GM21717 (cell line): ENCODE results near the gene MICU2.
A peak's percentile ranks its signal among the peaks of the same experiment; 100 is the strongest.
"Not testable (repeated sequence)": the region's sequence is repeated elsewhere in the genome, so short reads cannot be mapped to it uniquely, and the experiment has no call there.

Experiments used
- ATAC-seq: cut with Tn5 transposase; IDR thresholded peaks from one replicate; pipeline ENCODE4 v1.9.1; 2021; ENCODE audit warnings: mild to moderate bottlenecking, moderate library complexity; ENCODE audit not compliant: unreplicated experiment

The MICU2 gene

DNA sequence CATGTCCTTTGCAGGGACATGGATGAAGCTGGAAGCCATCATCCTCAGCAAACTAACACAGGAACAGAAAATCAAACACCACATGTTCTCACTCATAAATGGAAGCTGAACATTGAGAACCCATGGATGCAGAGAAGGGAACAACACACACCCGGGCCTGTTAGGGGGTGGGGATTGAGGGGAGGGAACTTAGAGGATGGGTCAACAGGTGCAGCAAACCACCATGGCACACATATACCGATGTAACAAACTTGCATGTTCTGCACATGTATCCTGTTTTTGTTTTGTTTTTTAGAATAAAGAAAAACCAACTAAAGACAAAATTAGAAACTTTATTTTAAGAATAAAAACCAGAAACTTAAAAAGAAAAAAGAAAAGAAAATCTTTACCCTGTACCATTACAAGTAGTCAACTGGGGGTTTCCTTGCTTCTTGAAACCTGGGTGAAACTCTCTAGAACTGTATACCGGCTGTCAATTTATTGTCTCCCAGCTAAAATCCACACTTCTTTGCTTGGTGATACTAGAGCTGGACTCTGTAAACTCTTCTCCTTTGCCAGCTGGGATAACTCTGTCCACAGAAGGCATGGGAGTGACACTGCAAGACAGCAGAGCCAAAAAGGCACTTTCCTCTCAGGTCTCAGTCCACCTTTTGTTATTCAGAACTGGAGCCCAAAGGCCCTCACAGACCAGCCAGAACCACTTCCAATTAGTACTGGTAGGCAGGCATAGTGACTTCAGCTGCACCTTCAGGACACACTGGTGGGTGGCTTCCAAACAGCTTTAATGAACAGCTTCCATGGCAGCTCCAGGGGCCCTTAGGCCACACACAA is 9.0 kb downstream of the MICU2 start:
- ATAC-seq: peak; percentile 47

DNA sequence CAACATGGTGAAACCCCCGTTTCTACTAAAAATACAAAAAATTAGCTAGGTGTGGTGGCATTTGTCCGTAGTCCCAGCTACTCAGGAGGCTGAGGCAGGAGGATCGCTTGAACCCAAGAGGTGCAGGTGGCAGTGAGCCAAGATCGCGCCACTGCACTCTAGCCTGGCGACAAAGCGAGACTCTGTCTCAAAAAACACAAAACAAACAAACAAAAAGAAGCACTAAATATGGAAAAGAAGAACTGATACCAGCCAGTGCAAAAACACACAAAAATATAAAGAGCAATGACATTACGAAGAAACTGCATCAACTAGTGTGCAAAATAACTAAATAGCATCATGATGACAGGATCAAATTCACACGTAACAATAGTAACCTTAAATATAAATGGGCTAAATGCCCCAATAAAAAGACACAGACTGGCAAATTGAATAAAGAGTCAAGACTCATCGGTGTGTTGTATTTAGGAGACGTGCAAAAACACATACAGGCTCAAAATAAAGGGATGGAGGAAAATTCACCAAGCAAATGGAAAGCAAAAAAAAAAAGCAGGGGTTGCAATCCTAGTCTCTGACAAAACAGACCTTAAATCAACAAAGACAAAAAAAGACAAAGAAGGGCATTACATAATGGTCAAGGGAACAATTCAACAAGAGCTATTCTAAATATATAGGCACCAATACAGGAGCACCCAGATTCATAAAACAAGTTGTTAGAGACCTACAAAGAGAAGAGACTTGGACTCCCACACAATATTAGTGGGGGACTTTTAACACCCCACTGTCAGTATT is 13.1 kb downstream of the MICU2 start:
- ATAC-seq: not testable (repeated sequence)

DNA sequence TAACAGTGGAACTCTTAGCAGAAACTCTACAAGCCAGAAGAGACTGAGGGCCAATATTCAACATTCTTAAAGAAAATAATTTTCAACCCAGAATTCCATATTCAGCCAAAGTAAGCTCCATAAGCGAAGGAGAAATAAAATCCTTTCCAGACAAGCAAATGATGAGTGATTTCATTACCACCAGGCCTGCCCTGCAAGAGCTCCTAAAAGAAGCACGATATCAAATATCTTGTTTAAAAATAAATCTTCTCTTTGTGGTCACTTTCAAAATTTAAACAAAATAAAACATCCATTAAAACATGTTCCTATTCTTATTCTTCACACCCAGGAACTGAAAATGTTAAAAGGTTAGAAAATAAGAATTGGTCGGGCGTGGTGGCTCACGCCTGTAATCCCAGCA is 13.7 kb downstream of the MICU2 start:
- ATAC-seq: no peak

DNA sequence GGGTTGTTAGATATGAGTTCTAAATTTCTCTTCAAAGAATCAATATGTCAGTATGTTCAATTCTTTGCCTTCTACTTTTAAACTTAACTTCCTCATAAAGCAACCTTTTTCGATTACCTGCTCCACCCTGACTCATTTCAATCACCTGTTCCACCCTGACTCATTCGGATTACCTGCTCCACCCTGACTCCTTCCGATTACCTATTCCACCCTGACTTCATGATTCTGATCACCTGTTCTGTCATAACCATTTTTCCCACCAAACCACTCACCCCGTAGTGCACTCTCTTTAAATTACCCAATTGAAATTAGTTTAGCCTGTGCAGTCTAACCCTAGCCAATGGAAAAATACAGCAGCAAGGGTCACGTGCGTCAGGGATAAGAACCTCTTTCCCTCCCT is 14.5 kb downstream of the MICU2 start:
- ATAC-seq: not testable (repeated sequence)

DNA sequence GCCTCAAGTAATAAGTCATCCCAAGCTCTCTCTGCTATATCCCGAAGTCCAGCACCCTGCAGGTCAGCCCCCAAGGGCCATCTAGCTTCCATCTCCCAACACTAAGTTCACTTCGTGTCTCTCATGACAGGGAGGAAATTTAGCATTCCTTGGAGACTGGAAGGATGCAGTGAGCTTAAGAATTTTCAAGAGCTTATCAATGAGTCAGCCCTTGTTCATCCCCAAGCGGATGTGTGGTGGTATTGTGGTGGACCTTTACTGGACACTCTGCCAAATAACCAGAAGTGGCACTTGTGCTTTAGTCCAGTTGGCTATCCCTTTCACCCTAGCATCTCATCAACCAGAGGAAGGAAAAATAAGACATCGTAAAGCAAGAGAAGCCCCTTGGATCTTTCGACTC is 15.6 kb downstream of the MICU2 start:
- not testable (repeated sequence) for ATAC-seq

DNA sequence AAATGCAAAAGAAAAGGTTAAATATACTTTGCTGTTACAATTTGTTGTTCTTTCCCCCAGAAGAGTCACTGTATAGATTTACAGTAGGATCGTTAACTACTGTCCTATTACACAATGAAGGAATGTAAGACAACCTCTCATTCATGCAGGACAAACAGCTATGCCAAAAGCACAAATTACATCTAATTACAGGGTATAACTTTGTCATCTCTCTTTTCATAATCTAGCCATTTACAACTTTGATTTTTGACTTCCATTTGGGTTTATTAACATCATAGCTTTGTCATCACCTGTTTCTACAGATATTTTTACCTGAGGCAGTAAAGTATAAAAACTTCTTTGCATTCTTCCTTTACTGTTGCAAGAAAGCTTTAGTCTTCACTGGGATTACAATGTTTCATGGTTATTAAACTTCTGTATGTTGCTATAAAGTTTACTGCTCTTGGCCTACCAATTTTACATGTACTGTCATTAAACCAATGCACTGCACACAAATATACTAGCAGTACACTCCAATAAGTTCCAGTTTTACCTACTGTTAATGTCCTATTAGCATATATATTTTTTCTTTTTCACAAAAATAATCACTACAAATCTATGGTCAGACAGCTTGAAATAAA is 18.9 kb downstream of the MICU2 start:
- ATAC-seq: no peak

DNA sequence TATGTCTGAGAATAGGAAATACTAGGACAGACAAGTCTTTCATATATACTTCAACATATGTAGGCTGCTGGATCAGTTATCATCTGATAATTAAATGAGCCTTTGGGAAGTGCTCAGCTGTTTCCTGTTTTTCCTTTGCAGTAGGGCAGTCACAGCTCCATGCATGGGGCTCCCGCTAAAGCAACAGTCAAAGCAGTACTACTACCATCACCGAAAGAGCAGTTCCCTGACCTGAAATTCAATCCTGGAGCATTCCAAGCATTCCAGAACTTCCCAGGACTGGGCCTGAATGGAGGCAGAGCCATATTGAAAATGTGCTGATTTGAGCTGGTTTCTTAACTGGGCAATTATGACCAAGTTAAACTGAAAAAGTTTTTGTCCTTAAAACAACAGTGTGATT is 20.5 kb downstream of the MICU2 start:
- ATAC-seq: no peak

DNA sequence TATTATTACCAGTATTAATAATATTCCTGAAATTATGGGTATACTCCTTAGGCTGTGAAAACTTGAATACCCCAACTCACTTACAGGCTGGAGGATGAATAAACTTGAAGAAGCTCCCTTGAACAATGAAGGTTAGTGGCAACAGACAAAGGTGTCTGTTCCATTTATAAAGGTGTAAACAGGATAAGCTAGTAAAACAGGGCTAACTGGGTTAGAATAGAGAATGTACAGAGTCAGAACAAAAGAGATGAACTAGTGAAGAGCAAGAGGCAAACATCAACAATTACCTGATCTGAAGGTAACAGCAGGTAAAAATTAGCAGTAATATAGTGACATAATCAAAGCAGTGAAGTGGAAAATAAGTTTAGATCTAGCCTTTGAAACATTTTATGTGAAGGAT is 23.2 kb downstream of the MICU2 start:
- no peak for ATAC-seq

DNA sequence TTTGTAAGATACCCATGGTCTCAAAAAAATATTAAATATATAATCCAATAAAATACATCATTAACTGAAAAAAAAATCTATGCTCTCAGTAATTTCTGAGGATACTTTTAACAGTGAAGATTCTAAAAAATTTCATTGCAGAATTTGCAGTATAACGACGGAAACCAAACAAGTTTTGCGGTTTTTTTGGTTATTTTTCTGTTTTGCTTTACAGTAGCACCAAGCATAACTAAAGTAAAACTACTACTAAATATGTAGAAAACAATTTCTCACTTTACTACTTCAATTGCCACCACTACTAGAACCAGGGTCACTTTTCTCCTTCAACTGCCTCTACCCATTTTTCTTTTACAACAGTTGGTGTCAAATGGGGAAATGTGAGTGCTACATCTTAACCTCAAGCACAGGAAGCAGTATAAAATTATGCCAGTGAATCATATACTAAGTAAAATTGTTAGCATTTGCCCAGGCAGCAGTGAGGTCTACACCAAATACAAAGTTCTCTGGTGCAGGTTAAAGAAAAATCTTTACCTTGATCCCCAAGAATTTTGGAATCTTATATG is 24.1 kb downstream of the MICU2 start:
- no peak for ATAC-seq

DNA sequence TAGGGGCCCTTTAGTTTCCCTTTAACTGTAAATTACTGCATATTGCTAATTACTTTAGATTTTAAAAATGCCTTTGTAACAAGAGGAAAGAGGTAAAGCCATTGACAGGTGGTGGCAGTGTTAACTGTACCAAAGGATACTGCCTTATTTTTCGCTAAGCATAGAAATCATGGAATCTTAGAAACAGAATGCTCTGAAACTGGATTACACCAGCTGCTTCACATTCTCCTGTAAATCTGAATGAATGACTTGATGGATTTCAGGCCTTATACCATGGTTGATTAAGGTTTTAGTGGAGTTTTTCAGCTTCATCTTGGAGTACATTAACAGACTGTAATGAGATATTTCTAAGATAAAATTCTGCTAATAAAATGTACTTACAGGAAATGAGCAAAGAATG is 25.2 kb downstream of the MICU2 start:
- no peak for ATAC-seq

DNA sequence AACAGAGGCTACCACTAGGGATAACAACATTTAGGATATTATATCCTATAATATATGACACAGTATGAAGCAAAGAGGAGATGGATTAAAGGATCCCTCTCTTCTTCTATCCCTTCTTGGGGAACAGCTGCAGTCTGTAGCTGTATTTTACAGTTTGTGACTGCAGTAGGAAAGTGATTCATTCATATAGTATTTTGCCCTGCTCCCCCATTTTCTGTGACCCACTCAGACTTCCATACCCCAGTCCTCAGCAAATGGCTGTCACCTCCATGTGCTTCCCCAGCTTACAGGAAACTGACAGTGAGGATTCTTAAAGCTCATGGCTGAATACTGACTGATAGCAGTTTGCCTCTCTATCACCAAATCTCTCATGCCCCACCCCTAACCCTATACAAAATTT is 27.5 kb downstream of the MICU2 start:
- no peak for ATAC-seq

DNA sequence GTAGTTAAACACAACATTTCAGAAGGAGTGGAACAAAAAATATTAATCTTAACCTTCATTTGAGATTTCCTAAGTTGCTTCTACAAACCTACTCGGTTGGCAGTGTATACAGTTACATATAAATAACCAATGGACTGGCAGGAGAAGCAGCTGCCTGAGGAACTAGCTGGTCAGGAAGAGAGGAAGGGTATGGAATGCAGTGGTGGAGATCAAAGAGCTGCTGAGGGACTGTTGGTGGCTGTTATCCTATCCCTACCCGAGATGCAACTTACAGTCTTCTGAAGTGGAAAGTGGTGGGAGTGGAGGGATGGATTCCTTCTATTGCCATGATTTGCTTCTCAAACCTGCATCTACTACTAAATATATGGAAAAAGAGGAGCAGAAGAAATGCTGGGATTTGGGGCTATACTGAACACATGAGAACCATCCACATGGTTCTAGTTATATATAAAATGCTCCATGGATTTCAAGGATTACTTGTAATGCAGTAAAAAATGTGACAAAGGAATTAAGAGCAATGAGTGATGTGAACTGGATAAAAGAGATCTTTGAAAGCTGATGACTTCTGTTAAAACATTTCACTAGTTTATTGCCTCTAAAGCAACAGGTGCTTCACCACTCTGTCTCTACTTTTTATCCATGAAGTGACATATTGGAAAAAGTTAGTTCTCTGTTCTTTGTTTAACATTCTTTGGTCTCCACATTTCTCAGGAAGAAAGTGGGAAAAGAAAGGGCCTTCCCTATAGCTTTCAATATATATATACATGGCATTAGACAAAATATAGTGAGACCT is 29.9 kb downstream of the MICU2 start:
- ATAC-seq: no peak

DNA sequence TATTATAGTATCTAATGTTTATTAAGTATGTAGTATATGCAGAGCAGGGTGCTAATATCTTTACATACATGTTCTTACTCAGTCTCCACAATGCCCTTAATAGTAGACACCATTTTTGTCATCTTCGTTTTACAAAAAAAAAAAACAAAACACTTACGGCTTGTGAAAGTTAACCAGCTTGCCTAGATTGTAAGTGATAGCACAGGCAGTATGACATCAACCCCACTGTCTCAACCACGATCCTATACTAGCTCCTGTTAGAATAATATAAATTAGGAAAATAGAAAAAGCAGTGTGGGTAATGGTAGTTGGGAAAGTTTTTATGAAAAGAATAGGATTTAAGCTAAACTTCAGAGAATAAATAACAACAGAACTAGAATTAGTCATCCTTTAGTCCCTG is 34.3 kb downstream of the MICU2 start:
- ATAC-seq: no peak

DNA sequence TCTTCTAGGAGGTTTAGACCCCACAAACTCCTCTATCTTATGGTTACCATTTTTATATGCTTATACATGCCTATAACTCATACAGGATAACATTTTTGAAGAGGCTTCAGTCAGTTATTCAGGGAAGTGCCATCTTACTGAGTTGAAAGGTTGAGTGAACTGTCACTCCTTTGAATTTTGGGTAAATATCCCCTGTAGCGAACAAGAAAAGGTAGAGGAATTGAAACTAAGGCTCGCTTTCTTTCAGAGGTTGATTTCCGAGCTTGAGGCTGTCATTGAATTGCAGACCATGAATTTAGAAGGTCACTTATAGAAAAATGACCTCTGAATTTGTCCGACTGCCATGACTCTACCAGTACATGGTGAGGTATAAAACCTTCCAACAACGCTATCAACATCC is 35.1 kb downstream of the MICU2 start:
- ATAC-seq: no peak

DNA sequence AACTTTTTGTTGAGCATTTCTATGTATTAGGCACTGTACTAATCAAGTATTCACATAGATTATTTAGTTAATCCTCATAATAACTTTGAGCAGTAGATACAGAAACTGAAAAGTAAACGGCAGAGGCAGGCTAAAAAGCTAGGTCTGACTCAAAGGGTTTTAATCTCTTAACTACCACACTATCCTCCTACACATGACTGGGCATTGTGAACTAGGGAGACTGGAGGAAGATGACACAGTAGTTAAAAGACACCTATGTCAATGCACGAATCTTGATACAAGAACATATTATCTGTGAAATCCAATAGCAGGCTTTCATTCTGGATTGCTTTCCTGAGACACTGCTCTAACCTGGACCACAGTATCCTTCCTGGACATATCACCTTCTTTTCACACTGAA is 36.3 kb downstream of the MICU2 start:
- ATAC-seq: no peak

DNA sequence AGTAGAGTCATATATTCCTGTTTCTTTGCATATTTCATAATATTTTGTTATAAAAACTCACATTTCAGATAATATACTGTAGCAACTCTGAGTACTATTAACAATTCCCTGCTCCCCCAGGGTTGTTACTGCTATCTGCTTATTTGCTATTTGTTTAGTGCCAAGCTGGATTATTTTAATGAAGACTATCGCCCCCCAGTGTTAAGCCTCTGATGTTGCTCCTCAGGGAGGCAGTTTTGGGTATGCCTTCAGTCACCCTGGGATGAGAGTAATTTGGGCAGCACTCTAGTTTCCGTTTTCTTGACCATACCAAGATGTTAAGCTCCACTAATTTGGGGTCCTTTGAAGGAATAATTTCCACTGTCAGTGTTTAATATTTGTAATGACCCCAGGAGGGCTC is 46.0 kb downstream of the MICU2 start:
- ATAC-seq: no peak

DNA sequence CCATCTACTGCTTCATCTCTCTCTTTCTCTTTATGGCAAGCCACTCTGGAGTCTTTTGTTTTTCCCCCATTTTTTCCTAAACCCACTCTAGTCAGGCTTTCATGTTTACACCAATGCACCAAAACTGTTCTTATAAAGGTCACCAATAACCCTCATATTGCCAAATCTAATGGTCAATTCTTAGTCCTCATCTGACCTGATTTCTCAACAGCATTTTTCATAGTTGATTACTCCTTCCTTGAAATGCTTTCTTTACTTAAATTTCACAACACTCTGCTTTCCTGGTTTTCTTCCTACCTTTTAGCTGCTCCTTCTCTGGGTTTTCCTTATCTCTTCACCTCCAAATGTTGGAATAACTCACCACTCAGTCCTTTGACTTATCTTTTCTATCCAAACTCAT is 47.9 kb downstream of the MICU2 start:
- no peak for ATAC-seq

DNA sequence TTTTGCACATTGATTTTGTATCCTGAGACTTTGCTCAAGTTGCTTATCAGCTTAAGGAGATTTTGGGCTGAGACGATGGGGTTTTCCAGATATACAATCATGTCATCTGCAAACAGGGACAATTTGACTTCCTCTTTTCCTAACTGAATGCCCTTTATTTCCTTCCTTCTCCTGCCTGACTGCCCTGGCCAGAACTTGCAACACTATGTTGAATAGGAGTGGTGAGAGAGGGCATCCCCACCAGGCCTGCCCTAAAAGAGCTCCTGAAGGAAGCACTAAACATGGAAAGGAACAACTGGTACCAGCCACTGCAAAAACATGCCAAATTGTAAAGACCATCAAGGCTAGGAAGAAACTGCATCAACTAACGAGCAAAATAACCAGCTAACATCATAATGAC is 50.7 kb downstream of the MICU2 start:
- ATAC-seq: not testable (repeated sequence)

DNA sequence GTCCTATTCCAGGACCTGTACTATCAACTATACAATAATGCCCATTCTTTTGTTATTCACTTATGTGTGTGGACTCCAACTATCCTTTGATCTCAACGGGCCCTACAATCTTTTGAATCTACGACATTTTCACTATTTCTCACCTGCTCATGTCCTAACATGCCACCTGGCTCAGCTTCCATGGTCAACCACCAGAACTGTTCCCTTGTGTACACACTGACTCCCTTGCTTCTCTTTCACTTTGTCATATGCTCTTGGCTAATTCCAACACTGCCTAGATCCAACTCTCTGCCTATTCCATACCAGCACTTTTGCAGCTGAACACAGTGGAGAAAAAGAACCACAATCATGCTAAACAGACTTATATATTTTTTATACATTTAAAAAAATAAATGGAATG is 53.1 kb downstream of the MICU2 start:
- no peak for ATAC-seq

DNA sequence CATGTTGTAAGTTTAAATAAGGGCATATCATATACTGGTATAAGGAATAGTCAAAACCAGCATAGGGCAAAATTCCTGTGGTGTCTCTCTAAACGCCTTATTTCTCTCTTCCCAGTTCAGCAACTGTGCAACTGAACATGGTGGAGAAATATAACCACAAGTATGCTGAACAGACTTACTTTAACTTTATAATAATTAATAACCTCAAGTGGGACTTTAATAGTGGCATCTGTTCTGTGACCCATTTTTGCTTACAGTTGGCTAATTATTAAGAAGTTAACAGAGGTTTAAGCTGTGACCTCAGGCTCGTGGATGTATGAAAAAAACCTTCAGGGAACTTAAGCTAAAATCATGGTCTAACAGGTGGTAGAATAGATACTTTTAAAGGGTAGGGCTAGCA is 54.3 kb downstream of the MICU2 start:
- ATAC-seq: no peak

DNA sequence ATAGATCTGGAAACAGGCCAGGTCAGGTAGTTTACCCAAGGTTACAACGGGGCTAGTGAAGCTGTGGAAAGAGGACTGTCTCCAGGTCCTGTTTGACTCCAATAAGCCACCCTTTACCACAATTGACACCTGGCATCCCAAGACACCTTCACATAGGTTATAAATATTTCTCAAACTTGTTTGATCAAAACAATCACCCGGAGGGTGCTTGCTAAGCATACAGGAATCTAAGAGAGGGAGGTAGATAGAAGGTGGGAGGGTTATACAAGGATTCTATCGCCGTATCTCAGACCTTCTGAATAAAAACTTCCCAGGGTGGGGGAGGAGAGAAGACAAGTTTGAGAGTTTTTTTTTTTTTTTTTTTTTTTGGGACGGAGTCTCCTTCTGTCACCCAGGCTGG is 55.4 kb downstream of the MICU2 start:
- no peak for ATAC-seq
